Loucy (cell line): ENCODE measurements around the gene MN1.

Experiments
- EZH2phosphoT487 ChIP-seq: fragments of 200-600 bp; IDR thresholded peaks from 2 replicates; pipeline ENCODE4 v1.6.1; 2018; ENCODE audit warnings: antibody characterized with exemption, mild to moderate bottlenecking, moderate library complexity, borderline replicate concordance
- TF ChIP-seq, protein P1 (sequence below): fragments of 200-600 bp; sonication (generic); conservative IDR thresholded peaks from 2 replicates; pipeline ENCODE4 v1.5.1; 2014; ENCODE audit warnings: mild to moderate bottlenecking, antibody characterized with exemption, low read length

DNA sequence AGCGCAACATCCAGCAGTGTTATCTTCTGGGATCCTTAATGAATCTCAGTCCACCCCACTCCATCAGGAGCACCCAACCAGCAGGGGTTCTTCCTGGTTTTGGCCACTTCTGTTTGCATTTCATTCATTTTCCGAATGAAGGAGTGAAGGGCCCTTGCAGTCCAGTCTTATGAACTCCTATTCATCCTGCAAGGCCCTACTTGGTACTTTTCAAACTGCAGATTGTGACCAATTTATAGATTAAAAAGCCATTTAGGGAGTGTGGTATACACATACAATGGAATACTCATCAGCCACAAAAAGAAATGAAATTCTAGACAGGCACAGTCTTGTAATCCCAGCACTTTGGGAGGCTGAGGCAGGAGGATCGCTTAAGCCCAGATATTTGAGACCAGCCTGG, 10.2 kb upstream of the MN1 start:
- TF ChIP-seq, protein P1, sequence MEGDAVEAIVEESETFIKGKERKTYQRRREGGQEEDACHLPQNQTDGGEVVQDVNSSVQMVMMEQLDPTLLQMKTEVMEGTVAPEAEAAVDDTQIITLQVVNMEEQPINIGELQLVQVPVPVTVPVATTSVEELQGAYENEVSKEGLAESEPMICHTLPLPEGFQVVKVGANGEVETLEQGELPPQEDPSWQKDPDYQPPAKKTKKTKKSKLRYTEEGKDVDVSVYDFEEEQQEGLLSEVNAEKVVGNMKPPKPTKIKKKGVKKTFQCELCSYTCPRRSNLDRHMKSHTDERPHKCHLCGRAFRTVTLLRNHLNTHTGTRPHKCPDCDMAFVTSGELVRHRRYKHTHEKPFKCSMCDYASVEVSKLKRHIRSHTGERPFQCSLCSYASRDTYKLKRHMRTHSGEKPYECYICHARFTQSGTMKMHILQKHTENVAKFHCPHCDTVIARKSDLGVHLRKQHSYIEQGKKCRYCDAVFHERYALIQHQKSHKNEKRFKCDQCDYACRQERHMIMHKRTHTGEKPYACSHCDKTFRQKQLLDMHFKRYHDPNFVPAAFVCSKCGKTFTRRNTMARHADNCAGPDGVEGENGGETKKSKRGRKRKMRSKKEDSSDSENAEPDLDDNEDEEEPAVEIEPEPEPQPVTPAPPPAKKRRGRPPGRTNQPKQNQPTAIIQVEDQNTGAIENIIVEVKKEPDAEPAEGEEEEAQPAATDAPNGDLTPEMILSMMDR = no peak
- TF ChIP-seq EZH2phosphoT487 = no peak
